Globus pallidus (tissue), 1 donor: ENCODE data around the gene NRIP2.

Experiments
- DNase-seq: peaks from one replicate; pipeline ENCODE4 v3.0.0-alpha.2; 2015; ENCODE audit warnings: low spot score

NRIP2 gene

GRCh38 chr12:2844786-2845185 is 10.0 kb upstream of the NRIP2 start:
- DNase-seq, result no peak

DNA sequence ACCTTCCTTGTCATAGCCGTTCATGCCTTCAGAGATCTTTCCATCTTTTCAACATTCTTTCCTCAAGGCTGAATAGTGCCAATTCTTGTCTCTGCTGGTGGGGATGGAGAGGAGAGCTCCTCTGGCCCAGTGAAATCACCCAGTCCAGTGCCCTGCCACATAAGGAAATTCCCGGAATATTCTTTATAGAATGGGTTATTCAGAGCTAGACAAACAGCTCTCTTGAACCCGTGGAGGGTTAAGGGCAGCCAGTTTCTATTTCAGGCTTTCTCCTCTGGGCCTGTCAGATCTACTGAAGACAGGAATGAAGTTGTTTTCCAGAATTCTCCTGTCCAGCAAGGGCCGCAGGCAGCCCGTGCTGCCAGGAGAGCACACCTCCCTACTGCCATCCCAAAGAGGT is 8.1 kb upstream of the NRIP2 start:
- DNase-seq, result no peak

- DNase-seq, result no peak
These were observed 6.3 kb upstream of the NRIP2 start for GRCh38 chr12:2841056-2841650.

DNA sequence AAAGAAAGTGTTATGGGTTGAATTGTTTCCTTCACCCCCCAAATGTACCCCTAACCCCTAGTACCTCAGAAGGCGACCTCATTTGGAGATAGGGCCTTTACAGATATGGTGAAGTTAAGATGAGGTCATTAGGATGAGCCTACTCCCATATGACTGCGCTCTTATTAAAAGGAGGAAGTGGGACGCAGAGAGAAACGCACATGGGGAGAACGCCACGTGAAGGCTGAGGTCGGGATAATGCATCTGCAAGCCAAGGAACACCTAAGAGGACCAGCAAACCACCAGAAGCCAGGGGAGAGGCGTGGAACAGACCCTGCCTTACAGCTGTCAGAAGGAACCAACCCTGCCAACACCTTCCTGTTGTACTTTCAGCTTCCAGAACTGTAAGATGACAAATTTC is 1.7 kb upstream of the NRIP2 start:
- DNase-seq, result no peak

DNA sequence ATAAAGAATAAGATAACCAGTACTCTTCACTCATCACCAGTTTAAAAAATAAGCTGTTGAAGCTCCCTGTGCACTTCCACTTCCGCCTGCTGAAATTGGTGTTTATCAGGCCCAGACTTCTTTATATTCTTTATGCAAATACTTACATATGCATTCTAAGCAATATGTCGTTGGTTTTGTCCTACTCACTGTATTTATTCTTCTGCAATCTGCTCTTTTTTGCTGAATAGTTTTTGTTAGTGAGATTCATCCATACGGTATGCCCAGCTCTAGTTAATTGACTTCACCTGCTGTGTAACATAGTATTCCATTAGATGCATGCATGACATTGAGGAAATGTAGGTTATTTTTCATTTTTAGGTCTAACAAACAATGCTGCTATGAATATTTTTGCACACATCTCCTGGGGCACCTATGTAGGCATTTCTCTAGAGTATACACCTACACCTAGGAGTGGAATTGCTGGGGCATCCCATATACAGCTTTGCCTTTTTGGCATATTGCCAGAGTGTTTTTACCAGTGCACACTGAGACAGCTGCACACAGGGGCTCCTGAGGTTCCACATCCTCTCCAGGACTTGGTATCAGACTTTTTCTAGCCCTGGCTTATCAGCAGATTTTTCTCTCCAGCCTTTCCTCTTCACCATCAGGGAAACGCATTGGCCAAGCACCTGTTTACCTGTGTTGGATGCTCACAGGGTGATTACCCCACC is 1.0 kb upstream of the NRIP2 start:
- DNase-seq, result no peak

- DNase-seq, result no peak
These were observed 1.0 kb downstream of the NRIP2 start for GRCh38 chr12:2833810-2834209.

DNA sequence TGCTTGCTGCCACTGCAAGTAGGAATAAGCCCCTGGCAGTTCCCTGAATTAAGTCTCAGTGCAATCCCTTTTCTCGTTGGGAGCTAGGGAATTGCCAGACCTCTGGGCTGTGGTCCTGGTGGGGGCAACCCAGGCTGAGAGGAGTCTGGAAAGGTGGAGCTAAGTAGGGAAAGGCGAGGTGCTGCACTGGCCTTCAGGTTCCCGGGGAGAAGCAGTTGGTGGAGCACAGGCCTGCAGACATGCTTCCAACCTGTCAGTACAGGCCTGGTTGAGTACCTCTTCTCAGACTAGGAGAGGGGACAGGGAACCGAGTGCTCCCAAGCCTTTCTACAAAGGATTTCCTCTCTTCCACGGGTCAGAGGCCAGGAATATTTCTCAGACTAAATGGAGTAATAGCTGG is 1.5 kb downstream of the NRIP2 start:
- no peak for DNase-seq

GRCh38 chr12:2832550-2833127 is 2.2 kb downstream of the NRIP2 start:
- no peak for DNase-seq

DNA sequence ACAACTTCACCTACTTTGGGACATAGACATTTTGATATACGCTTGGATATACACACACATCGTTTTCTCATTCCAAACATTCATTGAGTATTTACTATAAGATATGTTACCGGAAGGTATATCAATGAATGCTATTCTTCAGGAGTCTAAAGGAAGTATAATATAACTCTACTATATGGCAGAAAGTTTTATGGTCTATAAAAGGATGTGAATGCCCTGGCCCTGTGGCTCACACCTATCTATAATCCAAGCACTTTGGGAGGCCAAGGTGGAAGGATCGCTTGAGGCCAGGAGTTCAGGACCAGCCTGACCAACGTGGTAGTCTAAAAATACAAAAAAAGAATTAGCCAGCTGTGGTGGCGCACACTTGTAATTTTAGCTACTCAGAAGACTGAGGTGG is 5.6 kb downstream of the NRIP2 start:
- no peak for DNase-seq

GRCh38 chr12:2826721-2827515 is 7.9 kb downstream of the NRIP2 start:
- DNase-seq, result no peak

- no peak for DNase-seq
These were observed 8.8 kb downstream of the NRIP2 start for GRCh38 chr12:2826036-2826435.

- peak; percentile 68 for DNase-seq
These were observed 9.7 kb downstream of the NRIP2 start for GRCh38 chr12:2825132-2825531.

DNA sequence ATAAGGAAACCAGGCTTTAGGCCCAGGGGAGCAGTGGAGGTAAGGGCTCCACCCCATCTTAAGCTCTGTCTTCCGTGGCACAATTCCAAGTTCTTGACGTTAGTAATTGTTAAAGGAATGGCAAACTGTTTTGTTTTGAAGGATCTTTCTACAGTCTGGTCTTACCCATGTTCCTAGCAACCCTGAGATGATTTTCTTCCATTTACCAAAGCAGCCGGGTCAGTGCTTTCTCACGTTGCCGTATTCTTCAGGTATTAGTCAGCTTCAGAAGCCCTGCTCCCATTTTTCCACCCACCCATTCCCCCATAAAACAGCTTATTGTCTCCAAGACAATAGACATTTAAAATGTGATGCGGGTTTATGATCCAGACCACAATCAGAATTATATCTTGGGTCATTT is 10.3 kb downstream of the NRIP2 start:
- DNase-seq, result no peak

DNA sequence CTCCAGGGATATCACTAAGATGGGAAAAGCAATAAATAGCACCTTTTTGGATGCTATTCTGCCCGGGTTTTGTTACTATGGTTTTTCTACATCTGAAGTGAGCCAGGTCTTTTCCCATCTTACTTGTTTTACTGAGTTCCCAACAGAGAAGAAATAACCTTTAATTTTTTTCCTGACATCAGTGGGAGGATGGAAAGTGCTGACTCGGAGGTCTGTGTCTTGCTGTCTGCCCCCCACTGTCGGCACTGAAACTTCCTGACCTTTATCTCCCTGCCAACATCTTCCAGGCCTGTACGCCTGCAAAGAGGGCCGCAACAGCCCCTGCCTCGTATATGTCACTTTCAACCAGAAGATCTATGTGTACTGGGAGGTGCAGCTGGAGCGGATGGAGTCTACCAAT is 11.4 kb downstream of the NRIP2 start:
- DNase-seq, result no peak

DNA sequence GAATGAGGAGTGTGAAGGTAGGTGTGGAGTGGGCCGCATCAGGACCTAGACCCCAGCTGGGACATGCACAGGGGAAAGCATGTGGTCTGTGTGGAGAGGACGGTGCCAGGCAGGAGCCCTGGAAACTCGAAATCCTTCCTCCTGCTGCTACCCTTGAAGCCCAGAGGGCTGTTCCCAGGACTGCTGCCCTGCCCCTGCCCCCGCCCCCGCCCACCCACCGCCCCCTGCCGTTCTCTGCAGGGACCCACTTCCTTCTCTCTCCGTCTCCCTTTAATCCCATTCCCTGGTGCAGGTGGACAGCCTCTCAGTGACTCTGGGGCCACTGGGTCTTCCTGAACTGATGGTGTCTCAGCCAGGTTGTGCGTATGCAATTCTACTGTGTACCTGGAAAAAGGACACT is 14.4 kb downstream of the NRIP2 start:
- no peak for DNase-seq

- no peak for DNase-seq
These were observed 15.0 kb downstream of the NRIP2 start for GRCh38 chr12:2819810-2820209.

GRCh38 chr12:2813214-2814185 is 21.3 kb downstream of the NRIP2 start:
- no peak for DNase-seq

- DNase-seq, result peak; percentile 99
These were observed 22.3 kb downstream of the NRIP2 start, which contains the start of gene ITFG2 for GRCh38 chr12:2812290-2813213. ITFG2 (plus strand) TSS chr12:2812668; CDS start chr12:2812761, 93 bp downstream.

DNA sequence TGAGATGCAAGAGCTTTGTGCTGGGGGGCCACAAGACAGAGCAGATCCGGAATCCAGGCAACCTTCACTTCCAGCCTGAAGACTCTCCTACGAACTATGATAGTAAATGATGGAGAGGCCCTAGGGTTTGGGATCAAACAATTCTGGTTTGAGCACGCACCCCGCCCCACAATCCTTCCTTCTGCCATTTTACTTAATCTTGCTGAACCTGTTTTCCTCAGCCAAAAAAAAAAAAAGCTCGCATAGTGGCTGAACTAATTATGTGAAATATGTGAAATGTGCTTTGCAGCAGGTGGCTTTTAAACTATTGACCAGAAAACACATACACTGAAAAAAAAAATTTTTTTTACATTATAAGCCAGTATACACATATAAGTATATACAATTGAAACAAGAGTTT is 23.0 kb downstream of the NRIP2 start:
- DNase-seq, result no peak

DNA sequence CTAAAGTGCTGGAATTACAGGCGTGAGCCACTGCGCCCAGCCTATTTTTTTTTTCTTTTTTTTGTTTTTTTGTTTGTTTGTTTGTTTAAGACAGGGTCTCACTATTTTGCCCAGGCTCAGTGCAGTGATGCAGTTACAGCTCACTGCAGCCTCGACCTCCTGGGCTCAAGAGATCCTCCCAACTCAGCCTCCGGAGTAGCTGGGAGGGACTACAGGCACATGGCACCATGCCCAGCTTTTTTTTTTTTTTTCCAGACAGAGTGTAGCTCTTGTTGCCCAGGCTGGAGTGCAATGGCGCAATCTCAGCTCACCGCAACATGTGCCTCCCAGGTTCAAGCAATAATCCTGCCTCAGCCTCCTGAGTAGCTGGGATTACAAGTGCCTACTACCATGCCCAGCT is 28.1 kb downstream of the NRIP2 start:
- no peak for DNase-seq

- no peak for DNase-seq
These were observed 29.7 kb downstream of the NRIP2 start for GRCh38 chr12:2805143-2805520.
